Type B pancreatic cell (in vitro differentiated cells): Measurements from ENCODE around the gene RUSF1. TPM values are rescaled to one million over a fixed set of nuclear protein-coding genes. Genes with fewer than 3 reads are reported as not detected.

ENCODE experiments used
- DNase-seq: peaks from one replicate; pipeline ENCODE4 v3.0.0; 2021; ENCODE audit warnings: mixed read lengths; ENCODE audit not compliant: unreplicated experiment; ENCODE audit errors: extremely low spot score
- H3K27ac Mint-ChIP-seq: 2 replicates; pipeline ENCODE4 v1.8.0; 2021; ENCODE audit warnings: mild to moderate bottlenecking, mixed read lengths
- H3K27me3 Mint-ChIP-seq: 2 replicates; pipeline ENCODE4 v1.8.0; 2021; ENCODE audit warnings: mixed read lengths
- H3K36me3 Mint-ChIP-seq: 2 replicates; pipeline ENCODE4 v1.8.0; 2021; ENCODE audit warnings: mixed read lengths
- H3K4me1 Mint-ChIP-seq: one replicate; pipeline ENCODE4 v1.8.0; 2021; ENCODE audit warnings: mixed read lengths; ENCODE audit not compliant: unreplicated experiment
- H3K4me3 Mint-ChIP-seq: 2 replicates; pipeline ENCODE4 v1.8.0; 2021; ENCODE audit warnings: mild to moderate bottlenecking, mixed read lengths
- H3K9me3 Mint-ChIP-seq: 2 replicates; pipeline ENCODE4 v1.8.0; 2021; ENCODE audit warnings: mixed read lengths
- CTCF ChIP-seq: fragments of 200-600 bp; sonication (generic); conservative IDR thresholded peaks from 2 replicates; pipeline ENCODE4 v1.5.0; 2021; ENCODE audit warnings: antibody characterized with exemption, mild to moderate bottlenecking
- total RNA-seq: library from RNA; stranded (reverse); gene quantifications from 2 replicates; pipeline ENCODE4 v1.2.1, GENCODE V29; 2021; ENCODE audit warnings: low replicate concordance

Gene RUSF1
- total RNA-seq, 1 donor from 2014 or later: 78.2 TPM

GRCh38 chr16:31501966-31502348, 6.2 kb downstream of the RUSF1 start:
- Mint-ChIP-seq H3K4me1 (peaks cover 7% of the 10 kb centered on the region), H3K4me3 (no peak overlapping the region), H3K9me3 (no peaks in the 10 kb centered on the region), H3K27me3 (no peaks in the 10 kb centered on the region), H3K36me3 (peaks cover 8% of the 10 kb centered on the region), H3K27ac (no peak overlapping the region)
- no peak for DNase-seq
- no peak for TF ChIP-seq CTCF

DNA sequence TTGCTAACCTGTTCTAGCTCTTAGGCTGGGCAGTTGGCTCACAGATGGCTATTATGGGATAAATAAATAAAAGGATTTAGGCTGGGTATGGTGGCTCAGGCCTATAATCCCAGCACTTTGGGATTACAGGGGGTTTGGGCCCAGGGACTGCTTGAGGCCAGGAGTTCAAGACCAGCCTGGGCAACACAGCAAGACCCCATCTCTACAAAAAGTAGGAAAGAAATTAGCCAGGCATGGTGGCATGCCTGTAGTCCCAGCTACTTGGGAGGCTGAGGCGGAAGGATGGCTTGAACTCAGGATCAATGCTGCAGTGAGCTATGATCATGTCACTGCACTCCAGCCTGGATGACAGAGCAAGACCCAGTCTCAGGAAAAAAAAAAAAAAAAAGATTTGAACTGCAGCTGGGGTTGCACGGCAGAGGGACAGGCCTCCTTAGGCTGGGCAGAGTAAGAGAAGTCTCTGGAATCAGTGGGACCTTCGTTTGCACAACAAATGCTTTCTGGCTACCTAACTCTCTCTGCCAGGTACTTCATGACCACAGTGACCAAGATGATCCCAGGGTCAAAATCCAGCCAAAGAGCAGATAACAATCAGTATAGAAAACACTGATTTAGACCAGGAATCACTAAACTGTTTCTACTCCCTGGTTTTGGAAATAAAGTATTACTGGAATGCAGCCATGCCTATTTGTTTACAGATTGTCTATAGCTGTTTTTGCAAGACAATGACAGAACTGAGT, 6.8 kb downstream of the RUSF1 start:
- Mint-ChIP-seq H3K27me3 (no peaks in the 10 kb centered on the region), H3K4me1 (peaks cover 6% of the 10 kb centered on the region), H3K36me3 (peaks cover 8% of the 10 kb centered on the region), H3K9me3 (no peaks in the 10 kb centered on the region), H3K27ac (no peak overlapping the region), H3K4me3 (no peak overlapping the region)
- DNase-seq: no peak
- TF ChIP-seq CTCF: no peak

GRCh38 chr16:31499928-31500327, 8.3 kb downstream of the RUSF1 start:
- no peak for DNase-seq
- Mint-ChIP-seq H3K4me1 (peaks cover under 1% of the 10 kb centered on the region), H3K27ac (no peak overlapping the region), H3K9me3 (no peaks in the 10 kb centered on the region), H3K36me3 (peaks cover 5% of the 10 kb centered on the region), H3K4me3 (no peak overlapping the region), H3K27me3 (no peaks in the 10 kb centered on the region)
- TF ChIP-seq CTCF: no peak

DNA sequence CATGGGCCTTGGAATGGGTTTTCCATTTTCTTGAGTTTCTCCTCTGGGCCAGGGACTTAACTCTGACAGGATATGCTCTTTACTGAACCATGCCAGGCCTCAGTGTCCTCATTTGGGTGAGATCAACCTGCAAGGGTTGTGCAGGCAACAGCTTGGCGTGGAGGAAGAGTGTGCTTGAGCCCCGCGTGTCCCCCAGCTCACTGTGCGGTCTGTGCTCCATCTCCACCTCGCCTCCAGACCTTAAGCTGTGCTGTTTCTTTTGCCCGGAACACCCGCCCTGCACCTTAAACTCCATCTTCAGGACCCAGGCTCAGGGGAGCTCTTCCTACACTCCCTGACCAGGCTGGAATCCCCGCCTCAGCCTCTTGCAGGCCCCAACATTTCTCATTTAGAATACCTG, 9.7 kb downstream of the RUSF1 start:
- Mint-ChIP-seq H3K36me3 (peaks cover 6% of the 10 kb centered on the region), H3K27ac (no peak overlapping the region), H3K4me3 (no peak overlapping the region), H3K4me1 (no peaks in the 10 kb centered on the region), H3K27me3 (no peaks in the 10 kb centered on the region), H3K9me3 (no peaks in the 10 kb centered on the region)
- DNase-seq: no peak
- TF ChIP-seq CTCF: no peak

GRCh38 chr16:31496670-31497069, 11.5 kb downstream of the RUSF1 start:
- Mint-ChIP-seq H3K27ac (no peak overlapping the region), H3K4me3 (no peak overlapping the region), H3K27me3 (no peaks in the 10 kb centered on the region), H3K9me3 (no peaks in the 10 kb centered on the region), H3K36me3 (peaks cover 11% of the 10 kb centered on the region), H3K4me1 (no peaks in the 10 kb centered on the region)
- no peak for TF ChIP-seq CTCF
- DNase-seq: no peak
